Tibial nerve (tissue), 4 donors: Measurements from ENCODE around the gene PKN2.

Experiments used
- CTCF ChIP-seq, 5 experiments: fragments of 200-600 bp in 3 of 5; fragments of 450-650 bp in 2 of 5; sonication (generic) in 3 of 5; IDR thresholded peaks; one replicate each; pipeline ENCODE4 v1.5.1; 2016 to 2019; ENCODE audit warnings: antibody characterized with exemption in 5 of 5, mild to moderate bottlenecking in 3 of 5, moderate library complexity in 2 of 5
- EP300 ChIP-seq, 2 donors: sonication (generic); formaldehyde crosslinking; IDR thresholded peaks; one replicate each; pipeline ENCODE4 v1.6.1; 2017; ENCODE audit warnings: antibody characterized with exemption in 2 of 2, mild to moderate bottlenecking in 1 of 2
- POLR2A ChIP-seq, 2 donors: fragments of 450-650 bp; IDR thresholded peaks; one replicate each; pipeline ENCODE4 v1.6.1; 2017; ENCODE audit warnings: antibody characterized with exemption in 2 of 2, mild to moderate bottlenecking in 2 of 2, moderate library complexity in 2 of 2

- TF ChIP-seq CTCF (IDR thresholded peaks at IDR 0.05) (no peak), POLR2A (IDR thresholded peaks at IDR 0.05) (no peak), EP300 (IDR thresholded peaks at IDR 0.05) (no peak)
Observed at GRCh38 chr1:88883156-88883555, 199.1 kb downstream of the PKN2 start.
